ENCODE measurements around the gene FREM2.

GRCh38 chr13:38641164-38641948, 45.5 kb upstream of the FREM2 start:
- TF ChIP-seq POLR2A (IDR thresholded peaks at IDR 0.05; ENCODE audit: low read depth, low read length) = no peak
- TF ChIP-seq TAF1 (IDR thresholded peaks at IDR 0.05; ENCODE audit: low read depth, low read length) = no peak
- no peak for TF ChIP-seq POLR2AphosphoS5 (IDR thresholded peaks at IDR 0.05; ENCODE audit: low read depth, low read length)
- TF ChIP-seq SPI1 (IDR thresholded peaks at IDR 0.05; ENCODE audit: low read depth, low read length) = no peak
- no peak for TF ChIP-seq PAX5 (IDR thresholded peaks at IDR 0.05; ENCODE audit: insufficient read depth, low read length, severe bottlenecking)
- TF ChIP-seq POU2F2 (IDR thresholded peaks at IDR 0.05; ENCODE audit: low read depth, low read length) = no peak
